IgD-negative memory B cell (primary cell): ENCODE results near the gene TLE7. TPM values are rescaled to one million over a fixed set of nuclear protein-coding genes. Genes with fewer than 3 reads are reported as not detected.

ENCODE experiments used
- H3K27ac Mint-ChIP-seq, 3 donors: one replicate each; pipeline ENCODE4 v1.8.0; 2020 to 2022; ENCODE audit warnings: mild to moderate bottlenecking in 3 of 3, mixed read lengths in 3 of 3, moderate library complexity in 1 of 3
- H3K27me3 Mint-ChIP-seq: one replicate; pipeline ENCODE4 v1.8.0; 2021; ENCODE audit warnings: mixed read lengths
- H3K36me3 Mint-ChIP-seq: one replicate; pipeline ENCODE4 v1.8.0; 2020; ENCODE audit warnings: mild to moderate bottlenecking, mixed read lengths
- H3K4me1 Mint-ChIP-seq, 3 donors: one replicate each; pipeline ENCODE4 v1.8.0; 2020 to 2022; ENCODE audit warnings: mixed read lengths in 3 of 3, mild to moderate bottlenecking in 1 of 3
- H3K4me3 Mint-ChIP-seq, 4 donors: one replicate each; pipeline ENCODE4 v1.8.0; 2020 to 2022; ENCODE audit warnings: mild to moderate bottlenecking in 4 of 4, mixed read lengths in 4 of 4, moderate library complexity in 3 of 4
- H3K9me3 Mint-ChIP-seq, 3 donors: one replicate each; pipeline ENCODE4 v1.8.0; 2020 to 2021; ENCODE audit warnings: mixed read lengths in 3 of 3, mild to moderate bottlenecking in 1 of 3
- polyA plus RNA-seq: library from polyadenylated mRNA; unstranded; fragments of 300-500 nt; fragmentation: Illumina TruSeq; gene quantifications from one replicate; pipeline ENCODE4 v1.2.3, GENCODE V29; 2021

The TLE7 gene
- polyA plus RNA-seq, 1 donor from 2014 or later: not detected

DNA sequence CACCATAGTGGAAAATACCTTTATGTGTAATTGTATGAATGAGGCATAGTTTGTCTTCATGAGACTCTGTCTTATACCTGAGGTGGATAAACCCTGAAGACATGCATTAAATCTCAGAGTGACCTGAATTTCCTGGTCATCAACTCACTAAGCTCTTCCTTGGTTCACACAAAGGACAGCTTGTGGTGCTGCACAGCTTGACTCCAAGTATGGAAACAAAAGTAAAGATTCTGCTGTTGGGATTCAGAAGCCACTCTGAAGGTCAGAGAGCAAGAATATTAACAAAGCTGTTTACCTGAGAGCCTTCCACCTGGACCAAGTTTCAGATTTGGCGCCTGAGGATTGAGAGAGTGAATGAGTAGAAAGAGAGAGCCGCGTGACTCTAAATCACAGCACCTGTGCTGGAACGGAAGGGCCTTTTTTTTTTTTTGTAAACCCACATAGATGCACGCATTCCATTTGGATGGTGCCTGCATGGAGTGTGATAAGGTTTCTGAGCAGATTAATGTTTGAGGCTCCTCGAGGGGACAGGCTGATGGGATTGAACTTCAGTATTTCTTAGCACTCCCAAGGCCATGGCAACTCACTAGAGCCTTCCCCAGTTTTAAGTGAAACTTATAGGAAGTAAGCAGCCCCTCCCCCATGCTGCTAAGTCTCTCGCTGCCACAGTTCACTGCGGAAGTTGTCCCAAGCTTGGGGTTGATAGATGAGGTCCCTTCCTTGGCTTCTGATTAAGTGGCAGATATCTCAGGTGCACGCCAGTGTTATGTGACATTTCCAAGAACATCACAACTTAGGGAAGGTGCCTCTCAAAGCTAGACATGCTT, 54.6 kb downstream of the TLE7 start:
- peaks cover 0 to 3% (median 0%) of the 10 kb centered on the region in 3 donors for H3K9me3 Mint-ChIP-seq
- peaks cover 3 to 4% (median 4%) of the 10 kb centered on the region in 3 donors for H3K4me1 Mint-ChIP-seq
- H3K27me3 Mint-ChIP-seq: peaks cover 20% of the 10 kb centered on the region
- no peak overlapping the region for H3K27ac Mint-ChIP-seq
- H3K36me3 Mint-ChIP-seq: peaks cover 1% of the 10 kb centered on the region
- H3K4me3 Mint-ChIP-seq: no peak overlapping the region

DNA sequence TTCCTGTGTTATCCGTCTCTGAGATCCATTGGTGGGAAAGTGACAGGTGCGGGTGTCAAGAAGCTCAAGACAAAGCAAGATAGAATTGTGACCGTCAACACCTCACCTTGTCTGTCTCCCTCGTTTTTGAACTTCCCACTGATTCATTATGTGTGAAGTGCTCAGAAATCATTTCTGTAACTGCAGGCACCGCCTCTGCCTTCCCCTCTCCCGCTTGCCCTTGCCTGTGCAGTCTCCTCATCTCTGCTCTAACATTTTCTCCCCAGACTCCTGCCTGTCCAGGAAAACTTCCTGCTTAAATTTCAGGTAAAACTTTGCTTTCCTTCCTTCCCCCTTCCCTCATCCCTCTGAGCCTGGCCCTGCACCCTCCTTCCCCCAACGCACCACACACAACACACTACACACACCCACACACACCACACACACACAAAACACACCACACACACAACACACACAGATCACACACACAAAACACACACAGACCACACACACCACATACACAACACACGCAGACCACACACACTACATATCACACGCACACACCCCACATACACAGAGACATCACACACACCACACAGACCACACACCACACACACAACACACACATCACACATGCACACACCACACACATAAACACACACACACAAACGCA, 57.7 kb downstream of the TLE7 start:
- Mint-ChIP-seq H3K27ac (no peak overlapping the region), H3K4me3 (no peak overlapping the region), H3K9me3 (no peaks in the 10 kb centered on the region), H3K27me3 (peaks cover 9% of the 10 kb centered on the region), H3K36me3 (no peaks in the 10 kb centered on the region), H3K4me1 (peaks cover 2 to 4% (median 3%) of the 10 kb centered on the region in 3 donors)

DNA sequence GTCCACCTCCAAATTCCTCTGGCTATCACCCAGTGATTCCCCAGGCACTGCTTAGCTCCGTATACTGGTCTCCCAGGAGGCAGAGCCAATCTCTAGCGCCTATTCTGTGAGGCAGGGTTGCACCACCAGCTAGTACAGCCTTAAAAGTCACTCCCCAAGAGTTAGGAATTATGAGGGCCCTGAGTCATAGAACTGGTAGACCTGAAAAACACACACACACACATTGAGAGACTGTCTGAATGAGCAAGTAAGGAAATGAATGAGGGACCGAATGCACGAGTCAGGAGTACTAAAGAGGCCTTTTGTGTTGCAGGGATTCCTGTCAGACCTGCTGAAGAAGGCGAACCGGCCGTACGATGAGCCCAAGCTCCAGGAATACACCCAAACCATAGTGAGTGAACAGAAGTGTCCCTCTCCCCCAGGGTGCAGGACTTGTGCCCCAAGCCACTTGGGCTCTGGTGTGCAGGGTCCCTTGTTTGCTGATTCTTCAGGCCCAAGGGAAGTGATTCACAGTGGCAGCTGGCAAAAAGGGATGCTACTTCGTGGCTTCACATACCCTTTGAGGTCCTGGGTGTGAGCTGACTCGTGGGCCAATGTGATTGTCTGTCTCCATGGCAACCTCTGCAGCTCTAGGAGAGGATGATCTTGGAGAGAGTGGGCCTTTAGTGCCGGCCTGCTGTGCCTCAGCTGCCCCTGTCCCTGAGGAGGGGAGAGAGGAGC, 58.6 kb downstream of the TLE7 start:
- Mint-ChIP-seq H3K36me3 (no peaks in the 10 kb centered on the region), H3K9me3 (no peaks in the 10 kb centered on the region), H3K27me3 (peaks cover 13% of the 10 kb centered on the region), H3K4me3 (no peak overlapping the region), H3K4me1 (peaks cover 2 to 6% (median 4%) of the 10 kb centered on the region in 3 donors), H3K27ac (no peak overlapping the region)

DNA sequence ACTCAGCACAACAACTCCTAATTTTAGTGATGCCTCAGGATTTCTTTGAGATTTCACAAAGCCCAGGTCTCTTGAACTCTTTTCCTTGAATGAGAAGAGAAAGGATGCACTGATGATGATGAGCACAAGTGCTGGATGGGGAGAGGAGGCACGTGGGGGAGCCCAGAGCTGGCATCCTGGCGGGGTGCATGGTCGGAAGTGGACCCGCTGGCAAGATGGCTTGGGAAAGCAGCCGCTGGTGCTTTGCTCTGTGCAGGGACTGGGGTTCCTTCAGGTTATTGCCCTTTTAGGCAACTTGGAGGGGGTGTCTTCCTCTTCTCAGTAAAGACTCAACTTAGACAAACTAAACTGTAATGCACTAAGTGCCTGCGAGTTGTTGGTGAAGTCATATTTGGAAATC, 61.0 kb downstream of the TLE7 start:
- Mint-ChIP-seq H3K36me3 (no peaks in the 10 kb centered on the region), H3K27ac (no peak overlapping the region), H3K27me3 (peaks cover 7% of the 10 kb centered on the region), H3K4me1 (peaks cover 0 to 4% (median 0%) of the 10 kb centered on the region in 3 donors), H3K4me3 (no peak overlapping the region), H3K9me3 (peaks cover 2 to 5% (median 4%) of the 10 kb centered on the region in 3 donors)

Other genes with a start within 250 kb of the TLE7 start
- not detected for gene HYDIN, start 211.3 kb downstream of the TLE7 start, polyA plus RNA-seq
- 27.7 TPM for gene CMTR2, start 152.7 kb downstream of the TLE7 start, polyA plus RNA-seq
- gene CALB2, start 83.3 kb downstream of the TLE7 start, polyA plus RNA-seq: not detected
- gene ZNF23, start 20.2 kb upstream of the TLE7 start, polyA plus RNA-seq: 6.5 TPM
- 2.5 TPM for gene ZNF19, start 47.3 kb upstream of the TLE7 start, polyA plus RNA-seq
- not detected for gene CHST4, start 84.4 kb upstream of the TLE7 start, polyA plus RNA-seq
- not detected for gene TAT, start 135.0 kb upstream of the TLE7 start, polyA plus RNA-seq
- not detected for gene MARVELD3, start 184.1 kb upstream of the TLE7 start, polyA plus RNA-seq